ENCODE results near the gene KLRD1.

GRCh38 chr12:10341892-10342509 is 34.3 kb downstream of the KLRD1 start:
- TF ChIP-seq TEAD4 (IDR thresholded peaks at IDR 0.05) (no peak), RAD21 (IDR thresholded peaks at IDR 0.05; ENCODE audit: low read depth) (no peak), CREB1 (IDR thresholded peaks at IDR 0.05; ENCODE audit: low read depth) (no peak), EP300 (IDR thresholded peaks at IDR 0.05; ENCODE audit: borderline replicate concordance) (no peak), CEBPB (IDR thresholded peaks at IDR 0.05) (no peak), REST (IDR thresholded peaks at IDR 0.05; ENCODE audit: low read depth) (no peak), MAX (IDR thresholded peaks at IDR 0.05) (no peak)

Data from Ishikawa (cell line).